Measurements from ENCODE around the gene SHD. TPM values are rescaled to one million over a fixed set of nuclear protein-coding genes. Genes with fewer than 3 reads are reported as not detected.
A peak's percentile ranks its signal among the peaks of the same experiment; 100 is the strongest.

SHD gene
- total RNA-seq, 1 donor from 2014 or later: 0.74 TPM

DNA sequence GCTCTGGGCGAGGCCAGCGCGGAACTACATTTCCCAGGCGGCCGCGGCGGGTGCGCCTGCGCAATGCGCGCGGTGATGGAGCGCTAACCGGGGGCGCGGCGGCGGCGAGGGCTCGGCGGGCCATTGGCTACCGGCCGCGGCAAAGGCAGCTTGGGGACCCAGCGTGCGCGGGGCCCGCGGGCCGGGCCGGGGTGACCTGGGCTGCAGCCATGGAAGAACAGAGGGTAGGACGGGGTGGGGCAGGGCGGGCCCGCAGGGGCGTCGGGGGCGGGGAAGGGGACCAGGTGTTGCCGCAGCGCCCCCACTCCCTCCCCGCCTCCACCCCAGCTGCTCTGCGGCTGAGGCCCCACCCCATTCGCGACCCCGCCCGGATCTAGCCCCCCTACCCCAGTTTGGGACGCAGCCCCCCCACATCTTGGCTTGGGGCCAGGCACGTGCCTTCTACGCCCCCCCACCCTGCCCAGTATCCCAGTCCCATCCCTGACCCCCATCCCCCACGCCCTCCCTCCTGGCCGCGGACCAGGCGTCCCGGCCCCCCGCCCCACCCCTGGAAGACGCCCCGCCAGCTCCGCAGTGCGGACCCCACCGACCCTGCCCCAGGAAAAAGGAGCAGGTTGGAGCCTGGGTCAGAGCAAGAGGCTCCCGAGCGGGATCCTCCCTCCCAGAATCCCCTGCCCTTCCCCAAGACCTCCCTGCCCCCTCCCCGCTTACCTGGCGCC, 25.6 kb downstream of the SHD start, which contains the start of gene FSD1:
Gene FSD1 (plus strand): TSS at position 61 of the 719 bp plus-strand sequence. CDS start 149 bp downstream, at position 210.
- Mint-ChIP-seq H3K27ac (no peak within 1 kb of the TSS), H3K27me3 (no peaks in the 10 kb centered on the region), H3K36me3 (ENCODE audit: insufficient read depth) (peaks cover 1% of the 10 kb centered on the region), H3K9me3 (ENCODE audit: low read depth) (no peaks in the 10 kb centered on the region), H3K4me1 (ENCODE audit: low read depth) (peaks cover 2% of the 10 kb centered on the region), H3K4me3 (ENCODE audit: low read depth) (peak within 1 kb of the TSS; percentile 63)
- TF ChIP-seq, protein P1, sequence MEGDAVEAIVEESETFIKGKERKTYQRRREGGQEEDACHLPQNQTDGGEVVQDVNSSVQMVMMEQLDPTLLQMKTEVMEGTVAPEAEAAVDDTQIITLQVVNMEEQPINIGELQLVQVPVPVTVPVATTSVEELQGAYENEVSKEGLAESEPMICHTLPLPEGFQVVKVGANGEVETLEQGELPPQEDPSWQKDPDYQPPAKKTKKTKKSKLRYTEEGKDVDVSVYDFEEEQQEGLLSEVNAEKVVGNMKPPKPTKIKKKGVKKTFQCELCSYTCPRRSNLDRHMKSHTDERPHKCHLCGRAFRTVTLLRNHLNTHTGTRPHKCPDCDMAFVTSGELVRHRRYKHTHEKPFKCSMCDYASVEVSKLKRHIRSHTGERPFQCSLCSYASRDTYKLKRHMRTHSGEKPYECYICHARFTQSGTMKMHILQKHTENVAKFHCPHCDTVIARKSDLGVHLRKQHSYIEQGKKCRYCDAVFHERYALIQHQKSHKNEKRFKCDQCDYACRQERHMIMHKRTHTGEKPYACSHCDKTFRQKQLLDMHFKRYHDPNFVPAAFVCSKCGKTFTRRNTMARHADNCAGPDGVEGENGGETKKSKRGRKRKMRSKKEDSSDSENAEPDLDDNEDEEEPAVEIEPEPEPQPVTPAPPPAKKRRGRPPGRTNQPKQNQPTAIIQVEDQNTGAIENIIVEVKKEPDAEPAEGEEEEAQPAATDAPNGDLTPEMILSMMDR (IDR thresholded peaks at IDR 0.05; ENCODE audit: unreplicated experiment): no peak
- DNase-seq (ENCODE audit: low spot score, unreplicated experiment): peak; percentile 64

DNA sequence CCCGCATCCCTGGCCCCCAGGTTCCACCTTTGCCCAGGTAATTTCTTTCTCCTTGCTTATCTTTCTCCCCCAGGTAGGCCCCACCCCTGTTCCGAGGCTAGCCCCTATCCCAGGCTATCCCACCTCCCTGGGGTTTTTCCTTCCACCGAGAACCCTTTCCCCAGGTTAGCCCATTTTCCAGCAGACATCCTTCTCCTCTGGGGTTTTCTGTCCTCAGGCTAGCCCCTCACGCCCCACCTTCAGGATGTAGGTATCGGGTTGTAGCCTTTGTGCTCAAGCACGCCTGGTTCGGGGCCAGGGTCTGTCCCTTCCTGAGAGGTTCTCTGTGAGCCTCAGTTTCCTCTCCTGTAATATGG, 26.2 kb downstream of the SHD start:
- DNase-seq (ENCODE audit: low spot score, unreplicated experiment): no peak
- H3K36me3 Mint-ChIP-seq (ENCODE audit: insufficient read depth): peaks cover 1% of the 10 kb centered on the region
- no peak overlapping the region for H3K27ac Mint-ChIP-seq
- H3K27me3 Mint-ChIP-seq: no peaks in the 10 kb centered on the region
- TF ChIP-seq, protein P1 (IDR thresholded peaks at IDR 0.05; ENCODE audit: unreplicated experiment): no peak
- H3K9me3 Mint-ChIP-seq (ENCODE audit: low read depth): no peaks in the 10 kb centered on the region
- peak overlapping the region; percentile 63 for H3K4me3 Mint-ChIP-seq (ENCODE audit: low read depth)
- H3K4me1 Mint-ChIP-seq (ENCODE audit: low read depth): peaks cover 2% of the 10 kb centered on the region

DNA sequence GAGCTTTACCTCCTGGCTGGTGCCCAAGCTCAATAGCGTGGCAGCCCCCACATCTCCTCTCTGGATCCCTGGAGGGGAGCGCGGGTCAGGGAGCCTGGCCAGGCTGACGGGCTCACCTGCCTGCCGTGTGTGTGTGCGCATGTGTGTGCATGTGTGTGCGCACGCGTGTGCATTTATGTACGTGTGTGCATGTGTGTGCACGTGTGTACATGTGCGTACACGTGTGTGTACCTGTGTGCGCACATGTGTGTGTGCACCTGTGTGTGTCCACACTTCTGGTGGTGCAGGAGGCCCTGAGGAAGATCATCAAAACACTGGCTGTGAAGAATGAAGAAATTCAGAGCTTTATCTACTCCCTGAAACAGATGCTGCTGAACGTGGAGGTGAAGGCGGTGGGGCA, 26.6 kb downstream of the SHD start:
- TF ChIP-seq, protein P1 (IDR thresholded peaks at IDR 0.05; ENCODE audit: unreplicated experiment): no peak
- H3K36me3 Mint-ChIP-seq (ENCODE audit: insufficient read depth): peaks cover 1% of the 10 kb centered on the region
- H3K4me3 Mint-ChIP-seq (ENCODE audit: low read depth): peak overlapping the region; percentile 63
- H3K4me1 Mint-ChIP-seq (ENCODE audit: low read depth): peaks cover 2% of the 10 kb centered on the region
- H3K27ac Mint-ChIP-seq: no peak overlapping the region
- no peak for DNase-seq (ENCODE audit: low spot score, unreplicated experiment)
- no peaks in the 10 kb centered on the region for H3K27me3 Mint-ChIP-seq
- H3K9me3 Mint-ChIP-seq (ENCODE audit: low read depth): no peaks in the 10 kb centered on the region

DNA sequence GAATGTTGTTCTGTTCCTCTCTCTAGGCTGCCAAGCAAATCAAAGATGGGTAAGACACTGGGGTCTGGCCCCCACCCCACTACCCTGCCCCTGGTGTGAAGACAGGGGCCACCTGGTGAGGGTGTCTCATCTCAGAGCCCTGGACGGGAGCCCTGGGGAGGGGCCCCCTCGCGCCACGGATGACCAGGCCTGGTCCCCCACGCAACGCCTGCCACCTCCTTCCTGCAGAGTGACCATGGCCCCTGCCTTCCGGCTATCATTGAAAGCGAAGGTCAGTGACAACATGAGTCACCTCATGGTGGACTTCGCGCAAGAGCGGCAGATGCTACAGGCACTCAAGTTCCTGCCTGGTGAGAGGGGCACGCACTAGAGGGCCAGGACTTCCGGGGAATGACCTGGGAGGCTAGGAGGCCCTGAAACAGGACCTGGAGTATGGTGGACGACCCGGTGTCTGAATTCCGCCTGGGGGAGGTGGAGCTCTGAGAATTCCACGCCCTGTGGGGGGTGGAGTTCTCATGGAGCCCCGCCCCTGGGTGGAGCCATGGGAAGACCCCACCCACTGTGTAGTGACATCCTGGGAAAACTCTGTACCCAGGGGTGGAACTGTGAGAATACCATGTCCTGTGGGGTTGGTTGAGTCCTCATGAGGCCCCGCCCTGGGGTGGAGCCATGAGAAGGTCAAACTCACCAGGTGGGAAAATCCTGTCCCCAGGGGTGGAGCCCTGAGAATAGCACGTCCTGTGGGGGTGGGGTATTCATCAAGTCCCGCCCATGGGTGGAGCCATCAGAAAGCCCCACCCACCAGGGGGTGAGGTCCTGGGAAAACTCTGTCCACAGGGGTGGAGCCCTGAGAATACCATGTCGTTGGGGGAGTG, 31.4 kb downstream of the SHD start:
- peaks cover 3% of the 10 kb centered on the region for H3K36me3 Mint-ChIP-seq (ENCODE audit: insufficient read depth)
- no peak for DNase-seq (ENCODE audit: low spot score, unreplicated experiment)
- H3K27ac Mint-ChIP-seq: no peak overlapping the region

More for the DNA sequence above, 31.4 kb downstream of the SHD start:
- Mint-ChIP-seq H3K27me3 (no peaks in the 10 kb centered on the region), H3K4me1 (ENCODE audit: low read depth) (no peaks in the 10 kb centered on the region), H3K9me3 (ENCODE audit: low read depth) (no peaks in the 10 kb centered on the region), H3K4me3 (ENCODE audit: low read depth) (no peak overlapping the region)
- TF ChIP-seq, protein P1 (IDR thresholded peaks at IDR 0.05; ENCODE audit: unreplicated experiment): no peak
